Neural cell (in vitro differentiated cells): ENCODE data around the gene F7. TPM values are rescaled to one million over a fixed set of nuclear protein-coding genes. Genes with fewer than 3 reads are reported as not detected.
"Not testable (repeated sequence)": the region's sequence is repeated elsewhere in the genome, so short reads cannot be mapped to it uniquely, and the experiment has no call there.

Experiments
- H2AFZ ChIP-seq: fragments of 200-600, 300-800 bp; sonication (generic), shearing (Covaris generic); 2 replicates; pipeline ENCODE4 v1.6.0; 2014; ENCODE audit warnings: low read depth, mild to moderate bottlenecking, antibody characterized with exemption, low read length, moderate library complexity
- H3F3A ChIP-seq: fragments of 200-600 bp; shearing (Covaris generic); 2 replicates; pipeline ENCODE4 v1.6.1; 2016; ENCODE audit warnings: mild to moderate bottlenecking, moderate library complexity, mixed read lengths, antibody characterized with exemption, low read length; ENCODE audit not compliant: insufficient read depth, poor library complexity, severe bottlenecking
- H3K27ac ChIP-seq: fragments of 200-600, 300-800 bp; sonication (generic), shearing (Covaris generic); 2 replicates; pipeline ENCODE4 v1.5.1; 2014; ENCODE audit warnings: mild to moderate bottlenecking, low read length, moderate library complexity
- H3K27me3 ChIP-seq: fragments of 300-800, 200-600 bp; sonication (generic), shearing (Covaris generic); 2 replicates; pipeline ENCODE4 v1.6.0; 2014; ENCODE audit warnings: mild to moderate bottlenecking, low read depth, low read length, moderate library complexity; ENCODE audit not compliant: insufficient read depth
- H3K36me3 ChIP-seq: fragments of 300-800, 200-600 bp; sonication (generic), shearing (Covaris generic); 2 replicates; pipeline ENCODE4 v1.5.1; 2014; ENCODE audit warnings: mild to moderate bottlenecking, antibody characterized with exemption, low read length, moderate library complexity; ENCODE audit not compliant: insufficient read depth
- H3K4me2 ChIP-seq: fragments of 300-800, 200-600 bp; sonication (generic), shearing (Covaris generic); 2 replicates; pipeline ENCODE4 v1.6.0; 2014; ENCODE audit warnings: mild to moderate bottlenecking, low read length
- H3K4me3 ChIP-seq: fragments of 300-800, 200-600 bp; sonication (generic), shearing (Covaris generic); 2 replicates; pipeline ENCODE4 v1.5.1; 2014; ENCODE audit warnings: mild to moderate bottlenecking, low read length, moderate library complexity
- H3K79me2 ChIP-seq: fragments of 200-600 bp; shearing (Covaris generic); replicated peaks from 2 replicates; pipeline ENCODE4 v1.6.0; 2014; ENCODE audit warnings: mild to moderate bottlenecking, low read length, moderate library complexity; ENCODE audit not compliant: insufficient read depth
- H3K9ac ChIP-seq: fragments of 300-800, 200-600 bp; sonication (generic), shearing (Covaris generic); 2 replicates; pipeline ENCODE4 v1.6.1; 2016; ENCODE audit warnings: mild to moderate bottlenecking, low read length, mixed read lengths
- H3K9me2 ChIP-seq: fragments of 200-600 bp; shearing (Covaris generic); 2 replicates; pipeline ENCODE4 v1.6.1; 2016; ENCODE audit warnings: mild to moderate bottlenecking, low read length, mixed read lengths; ENCODE audit not compliant: insufficient read depth
- H3K9me3 ChIP-seq: fragments of 200-600, 300-800 bp; sonication (generic), shearing (Covaris generic); 2 replicates; pipeline ENCODE4 v1.6.1; 2016; ENCODE audit warnings: mild to moderate bottlenecking, mixed run types, low read length, moderate library complexity, mixed read lengths
- H4K20me1 ChIP-seq: fragments of 200-600 bp; shearing (Covaris generic); 2 replicates; pipeline ENCODE4 v1.6.1; 2016; ENCODE audit warnings: mild to moderate bottlenecking, mixed run types; ENCODE audit not compliant: insufficient read depth
- CTCF ChIP-seq: fragments of 450-650 bp; IDR thresholded peaks from 2 replicates; pipeline ENCODE4 v1.5.1; 2014; ENCODE audit warnings: antibody characterized with exemption, mild to moderate bottlenecking, moderate library complexity; ENCODE audit not compliant: poor library complexity, severe bottlenecking
- EP300 ChIP-seq: fragments of 450-650 bp; conservative IDR thresholded peaks from 2 replicates; pipeline ENCODE4 v1.6.1; 2014; ENCODE audit warnings: antibody characterized with exemption, mild to moderate bottlenecking, moderate library complexity; ENCODE audit not compliant: poor library complexity, severe bottlenecking
- EZH2 ChIP-seq: fragments of 200-600, 300-800 bp; shearing (Covaris generic), sonication (generic); IDR thresholded peaks from 2 replicates; pipeline ENCODE4 v1.6.1; 2014; ENCODE audit warnings: antibody characterized with exemption, low read length, borderline replicate concordance, mild to moderate bottlenecking; ENCODE audit not compliant: insufficient read depth, poor library complexity, severe bottlenecking
- MXI1 ChIP-seq: fragments of 450-650 bp; conservative IDR thresholded peaks from 2 replicates; pipeline ENCODE4 v1.6.1; 2014; ENCODE audit warnings: antibody characterized with exemption, mild to moderate bottlenecking; ENCODE audit not compliant: poor library complexity, severe bottlenecking
- POLR2AphosphoS5 ChIP-seq: IDR thresholded peaks from 2 replicates; pipeline ENCODE4 v1.6.1; 2012
- RAD21 ChIP-seq: fragments of 450-650 bp; conservative IDR thresholded peaks from 2 replicates; pipeline ENCODE4 v1.6.1; 2014; ENCODE audit warnings: antibody characterized with exemption, mild to moderate bottlenecking, moderate library complexity
- REST ChIP-seq: IDR thresholded peaks from 2 replicates; pipeline ENCODE4 v1.6.1; 2012; ENCODE audit warnings: borderline replicate concordance
- SMC3 ChIP-seq: fragments of 450-650 bp; conservative IDR thresholded peaks from 2 replicates; pipeline ENCODE4 v1.6.1; 2014; ENCODE audit warnings: antibody characterized with exemption, mild to moderate bottlenecking, moderate library complexity; ENCODE audit not compliant: poor library complexity
- TAF1 ChIP-seq: IDR thresholded peaks from 2 replicates; pipeline ENCODE4 v1.6.1; 2012; ENCODE audit warnings: low read depth
- polyA plus RNA-seq: library from polyadenylated mRNA; depleted of rRNA; stranded (reverse); fragments of >200 nt; gene quantifications from 2 replicates; pipeline ENCODE4 v1.2.3, GENCODE V29; 2014

F7 gene
- polyA plus RNA-seq, 1 donor from 2014 or later: 0.32 TPM

GRCh38 chr13:113105921-113106452, 396 bp downstream of the F7 start:
- no peaks in the 10 kb centered on the region for H3K79me2 ChIP-seq
- no peaks in the 10 kb centered on the region for H3K9me2 ChIP-seq
- H4K20me1 ChIP-seq: no peaks in the 10 kb centered on the region
- H3K4me3 ChIP-seq: no peak overlapping the region
- TF ChIP-seq SMC3 (no peak), EZH2 (no peak), TAF1 (no peak), EP300 (no peak), POLR2AphosphoS5 (no peak), CTCF (no peak), RAD21 (no peak), REST (no peak), MXI1 (no peak)
- no peaks in the 10 kb centered on the region for H3F3A ChIP-seq
- no peak overlapping the region for H3K9ac ChIP-seq
- no peaks in the 10 kb centered on the region for H3K36me3 ChIP-seq
- H2AFZ ChIP-seq: no peak overlapping the region
- peaks cover 19% of the 10 kb centered on the region for H3K27me3 ChIP-seq
- H3K9me3 ChIP-seq: peaks cover 7% of the 10 kb centered on the region
- H3K4me2 ChIP-seq: no peak overlapping the region
- H3K27ac ChIP-seq: no peak overlapping the region

- H3K27me3 ChIP-seq: peaks cover 22% of the 10 kb centered on the region
- TF ChIP-seq CTCF (no peak), SMC3 (no peak), TAF1 (no peak), EP300 (no peak), REST (no peak), EZH2 (no peak), MXI1 (no peak), POLR2AphosphoS5 (no peak), RAD21 (no peak)
These were observed 1.2 kb downstream of the F7 start for GRCh38 chr13:113106711-113107351.

GRCh38 chr13:113108521-113108920, 2.9 kb downstream of the F7 start:
- not testable (repeated sequence) for H3K9ac ChIP-seq, H3K36me3 ChIP-seq, H2AFZ ChIP-seq, H4K20me1 ChIP-seq, H3K79me2 ChIP-seq, H3K4me2 ChIP-seq, H3K9me2 ChIP-seq, H3K4me3 ChIP-seq, H3K9me3 ChIP-seq, H3K27ac ChIP-seq, H3F3A ChIP-seq
- H3K27me3 ChIP-seq: peaks cover 22% of the 10 kb centered on the region

More at GRCh38 chr13:113106711-113107351, 1.2 kb downstream of the F7 start:
- no peak overlapping the region for H3K4me2 ChIP-seq
- no peak overlapping the region for H3K4me3 ChIP-seq
- H4K20me1 ChIP-seq: no peaks in the 10 kb centered on the region
- H3K9ac ChIP-seq: no peak overlapping the region
- H3K27ac ChIP-seq: no peak overlapping the region
- no peaks in the 10 kb centered on the region for H3K9me2 ChIP-seq
- peaks cover 7% of the 10 kb centered on the region for H3K9me3 ChIP-seq
- H3K36me3 ChIP-seq: no peaks in the 10 kb centered on the region
- H2AFZ ChIP-seq: no peak overlapping the region
- no peaks in the 10 kb centered on the region for H3F3A ChIP-seq
- H3K79me2 ChIP-seq: no peaks in the 10 kb centered on the region
